ENCODE measurements around the gene RUBCNL.
"Not testable (repeated sequence)": the region's sequence is repeated elsewhere in the genome, so short reads cannot be mapped to it uniquely, and the experiment has no call there.

The RUBCNL gene

GRCh38 chr13:46387064-46387851 is at the start of gene RUBCNL:
TSS of gene RUBCNL (minus strand) at chr13:46387252. CDS start at chr13:46372475, 14,777 bp downstream.
- no peak for DNase-seq (ENCODE audit: low spot score)

- DNase-seq (ENCODE audit: low spot score) = not testable (repeated sequence)
Observed at GRCh38 chr13:46429558-46429957, 42.5 kb upstream of the RUBCNL start.

GRCh38 chr13:46405457-46405856 is 18.4 kb upstream of the RUBCNL start:
- DNase-seq (ENCODE audit: low spot score) = no peak

GRCh38 chr13:46404733-46405100 is 17.7 kb upstream of the RUBCNL start:
- no peak for DNase-seq (ENCODE audit: low spot score)

- peak; percentile 47 for DNase-seq (ENCODE audit: low spot score)
Observed at GRCh38 chr13:46403851-46404732, 17.0 kb upstream of the RUBCNL start.

GRCh38 chr13:46402178-46402577 is 15.1 kb upstream of the RUBCNL start:
- no peak for DNase-seq (ENCODE audit: low spot score)

- DNase-seq (ENCODE audit: low spot score) = no peak
Observed at GRCh38 chr13:46401432-46401831, 14.4 kb upstream of the RUBCNL start.

GRCh38 chr13:46396341-46396740 is 9.3 kb upstream of the RUBCNL start:
- no peak for DNase-seq (ENCODE audit: low spot score)

GRCh38 chr13:46392967-46393366 is 5.9 kb upstream of the RUBCNL start:
- no peak for DNase-seq (ENCODE audit: low spot score)

- DNase-seq (ENCODE audit: low spot score) = no peak
Observed at GRCh38 chr13:46389457-46390451, 2.7 kb upstream of the RUBCNL start.

- DNase-seq (ENCODE audit: low spot score) = no peak
Observed at GRCh38 chr13:46388846-46389245, 1.8 kb upstream of the RUBCNL start.

GRCh38 chr13:46388308-46388707 is 1.3 kb upstream of the RUBCNL start:
- no peak for DNase-seq (ENCODE audit: low spot score)

- DNase-seq (ENCODE audit: low spot score) = no peak
Observed at GRCh38 chr13:46386392-46387063, 524 bp downstream of the RUBCNL start.

GRCh38 chr13:46385946-46386345 is 1.1 kb downstream of the RUBCNL start:
- DNase-seq (ENCODE audit: low spot score) = no peak

- DNase-seq (ENCODE audit: low spot score) = no peak
Observed at GRCh38 chr13:46383383-46383782, 3.7 kb downstream of the RUBCNL start.

- no peak for DNase-seq (ENCODE audit: low spot score)
Observed at GRCh38 chr13:46382224-46382623, 4.8 kb downstream of the RUBCNL start.

- no peak for DNase-seq (ENCODE audit: low spot score)
Observed at GRCh38 chr13:46380242-46380641, 6.8 kb downstream of the RUBCNL start.

- DNase-seq (ENCODE audit: low spot score) = no peak
Observed at GRCh38 chr13:46379611-46380010, 7.4 kb downstream of the RUBCNL start.

GRCh38 chr13:46378411-46378810 is 8.6 kb downstream of the RUBCNL start:
- no peak for DNase-seq (ENCODE audit: low spot score)

GRCh38 chr13:46377554-46377953 is 9.5 kb downstream of the RUBCNL start:
- DNase-seq (ENCODE audit: low spot score) = no peak

GRCh38 chr13:46374710-46375109 is 12.3 kb downstream of the RUBCNL start:
- no peak for DNase-seq (ENCODE audit: low spot score)

Data from kidney capillary endothelial cell (primary cell).